GM18498 (cell line): Measurements from ENCODE around the gene ADRB1.

Source experiments
- ATAC-seq: cut with Tn5 transposase; IDR thresholded peaks from one replicate; pipeline ENCODE4 v1.9.1; 2021; ENCODE audit warnings: mild to moderate bottlenecking, moderate library complexity; ENCODE audit not compliant: unreplicated experiment

ADRB1 gene

DNA sequence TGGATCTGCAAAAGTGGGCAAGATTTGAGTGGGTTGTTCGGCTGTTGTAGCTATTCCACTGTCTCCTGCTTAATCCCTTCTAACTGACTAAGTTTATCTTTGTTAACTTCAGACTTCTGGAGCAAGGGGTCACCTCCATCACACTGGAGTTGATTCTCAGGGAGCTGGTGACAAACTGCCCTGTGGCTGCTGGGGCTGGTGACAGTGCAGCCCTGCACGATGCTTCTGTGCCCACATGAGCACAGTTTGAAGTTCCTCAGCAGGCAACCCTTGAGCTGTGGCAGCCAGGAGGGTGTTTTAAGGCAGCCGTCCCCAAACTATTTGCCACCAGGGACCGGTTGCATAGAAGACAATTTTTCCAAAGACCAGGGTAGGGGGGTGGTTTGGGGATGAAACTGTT is 40.5 kb downstream of the ADRB1 start:
- no peak for ATAC-seq

DNA sequence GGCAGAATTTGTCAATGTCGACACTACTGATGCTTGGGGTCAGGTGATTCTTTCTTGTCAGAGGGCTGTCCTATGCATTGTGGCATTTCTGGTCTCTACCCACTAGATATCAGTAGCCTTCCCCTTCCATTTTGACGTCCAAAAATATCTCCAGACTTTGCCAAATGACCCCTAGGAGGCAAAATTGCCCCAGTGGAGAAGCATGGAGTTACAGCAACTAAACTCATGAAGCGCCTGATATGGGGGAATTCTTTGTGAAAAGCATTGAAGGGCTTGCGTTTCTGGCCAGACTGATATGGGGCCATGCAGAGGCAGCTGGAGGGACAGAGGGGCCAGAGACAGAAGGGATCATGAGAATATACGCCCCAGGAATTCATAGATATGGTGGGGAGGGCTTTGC is 43.6 kb downstream of the ADRB1 start:
- ATAC-seq: no peak

DNA sequence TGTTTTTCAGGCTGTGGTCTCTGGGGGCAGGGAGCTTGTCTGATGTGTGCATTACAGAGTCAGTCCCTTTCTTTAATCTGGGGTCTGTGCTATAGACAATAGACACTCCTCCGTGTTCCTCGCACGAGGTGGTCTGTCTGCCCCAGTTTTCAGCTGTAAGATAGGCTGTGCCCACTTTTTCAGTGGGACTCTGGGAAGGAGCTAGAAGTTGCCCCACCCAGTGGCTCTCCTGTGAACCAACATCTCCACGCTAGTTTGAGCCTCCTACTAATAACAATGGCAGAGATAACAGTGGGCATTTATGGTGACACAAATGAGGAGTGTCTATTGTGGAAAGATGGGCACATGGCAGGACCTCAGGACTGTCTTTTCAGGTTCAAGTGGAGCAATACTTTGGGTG is 44.0 kb downstream of the ADRB1 start:
- ATAC-seq: no peak

DNA sequence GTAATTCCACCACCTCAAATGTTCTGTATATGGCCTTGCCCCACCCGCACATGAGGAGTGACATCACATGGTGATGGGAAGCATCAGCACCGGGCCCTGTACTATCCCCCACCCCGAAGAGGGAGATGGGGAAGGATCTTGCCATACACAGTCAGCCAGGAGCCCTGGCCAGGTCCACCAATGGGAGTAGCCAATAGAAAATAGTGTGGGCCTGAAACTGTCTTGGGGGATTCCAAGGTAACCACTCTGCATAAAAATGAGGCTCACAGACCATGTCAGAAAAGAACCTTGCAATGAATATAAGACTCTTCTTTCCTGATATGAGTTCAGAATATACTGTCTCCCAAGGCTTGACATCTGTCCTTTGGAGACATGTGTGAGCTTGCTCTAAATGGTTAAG is 51.1 kb downstream of the ADRB1 start:
- no peak for ATAC-seq

DNA sequence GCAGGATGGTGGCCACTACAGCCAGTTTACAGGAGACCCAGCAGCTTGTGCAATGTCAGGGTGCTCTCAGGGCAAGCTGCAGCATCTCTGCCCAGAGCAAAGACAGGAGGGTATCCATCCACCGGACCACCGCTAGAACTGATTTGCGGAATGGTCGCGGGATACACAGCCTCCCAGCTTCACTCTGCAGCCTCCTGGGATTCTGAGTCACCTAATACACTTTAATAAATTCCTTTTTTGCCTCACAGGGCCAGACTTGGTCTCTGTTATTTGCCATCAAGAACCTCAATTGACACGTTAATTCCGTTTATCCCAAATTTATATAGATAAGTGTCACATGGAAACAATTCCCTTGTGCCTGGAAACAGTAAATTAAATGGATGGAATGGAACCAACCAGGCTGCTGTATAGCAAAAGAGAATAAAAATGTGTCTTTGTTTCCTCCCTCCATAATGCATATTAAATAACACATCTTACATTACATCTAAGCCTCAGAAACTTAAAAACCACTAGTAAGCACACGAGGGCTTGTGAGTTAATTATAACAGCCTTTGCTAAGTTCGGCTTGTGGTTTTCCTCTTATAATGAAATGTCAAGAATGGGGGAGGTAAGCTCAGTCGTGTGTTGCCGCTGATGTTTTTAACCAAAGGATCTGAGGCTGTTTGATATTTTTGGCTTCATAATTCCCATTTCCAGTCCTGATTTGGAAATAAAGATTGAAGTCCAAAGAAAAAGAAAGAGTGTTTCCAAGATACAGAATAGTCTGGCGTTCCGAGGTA is 52.1 kb downstream of the ADRB1 start:
- peak; percentile 60 for ATAC-seq
